ENCODE data around the gene PLA2G4E.

Gene PLA2G4E

GRCh38 chr15:41951571-41951970 is 69.3 kb downstream of the PLA2G4E start:
- DNase-seq: no peak

GRCh38 chr15:41950489-41950888 is 70.4 kb downstream of the PLA2G4E start:
- DNase-seq: no peak

- DNase-seq: no peak
Measured at GRCh38 chr15:41950127-41950483, 70.7 kb downstream of the PLA2G4E start.

- no peak for DNase-seq
Measured at GRCh38 chr15:41949401-41950126, 71.3 kb downstream of the PLA2G4E start.

- DNase-seq: no peak
Measured at GRCh38 chr15:41948490-41948889, 72.4 kb downstream of the PLA2G4E start.

GRCh38 chr15:41946970-41947369 is 73.9 kb downstream of the PLA2G4E start:
- DNase-seq: no peak

- no peak for DNase-seq
Measured at GRCh38 chr15:41945731-41946130, 75.1 kb downstream of the PLA2G4E start.

- no peak for DNase-seq
Measured at GRCh38 chr15:41945221-41945620, 75.6 kb downstream of the PLA2G4E start.

- no peak for DNase-seq
Measured at GRCh38 chr15:41944313-41944940, 76.4 kb downstream of the PLA2G4E start.

- no peak for DNase-seq
Measured at GRCh38 chr15:41943543-41944312, 77.1 kb downstream of the PLA2G4E start.

GRCh38 chr15:41942886-41943285 is 78.0 kb downstream of the PLA2G4E start:
- DNase-seq: no peak

GRCh38 chr15:41941644-41942415 is 79.0 kb downstream of the PLA2G4E start:
- no peak for DNase-seq

- DNase-seq: peak; percentile 65
Measured at GRCh38 chr15:41940441-41940857, 80.4 kb downstream of the PLA2G4E start.

- no peak for DNase-seq
Measured at GRCh38 chr15:41939986-41940385, 80.9 kb downstream of the PLA2G4E start.

GRCh38 chr15:41937568-41937923 is 83.3 kb downstream of the PLA2G4E start:
- DNase-seq: no peak

GRCh38 chr15:41936649-41937567 is 83.9 kb downstream of the PLA2G4E start:
- DNase-seq: peak; percentile 87

GRCh38 chr15:41936155-41936554 is 84.7 kb downstream of the PLA2G4E start:
- no peak for DNase-seq

GRCh38 chr15:41935566-41936020 is 85.2 kb downstream of the PLA2G4E start:
- peak; percentile 25 for DNase-seq

- DNase-seq: peak; percentile 75
Measured at GRCh38 chr15:41934843-41935242, 86.0 kb downstream of the PLA2G4E start.

- DNase-seq: peak; percentile 10
Measured at GRCh38 chr15:41933771-41934170, 87.1 kb downstream of the PLA2G4E start.

- DNase-seq: no peak
Measured at GRCh38 chr15:41933326-41933725, 87.5 kb downstream of the PLA2G4E start.
